MM.1S (cell line): ENCODE results near the gene CNP.

Source experiments
- EZH2 ChIP-seq: fragments of 300-600 bp; sonication (generic); optimal IDR thresholded peaks from 2 replicates; pipeline ENCODE3; 2017; ENCODE audit warnings: low read depth, mild to moderate bottlenecking, antibody characterized with exemption, low read length, mixed read lengths
- EZH2phosphoT487 ChIP-seq: fragments of 300-600 bp; sonication (generic); IDR thresholded peaks from 2 replicates; pipeline ENCODE4 v1.6.1; 2018; ENCODE audit warnings: antibody characterized with exemption, low read length
- TF ChIP-seq, protein P1 (sequence below): fragments of 300-600 bp; sonication (generic); IDR thresholded peaks from 2 replicates; pipeline ENCODE4 v1.5.1; 2016; ENCODE audit warnings: antibody characterized with exemption, low read length, mixed read lengths

DNA sequence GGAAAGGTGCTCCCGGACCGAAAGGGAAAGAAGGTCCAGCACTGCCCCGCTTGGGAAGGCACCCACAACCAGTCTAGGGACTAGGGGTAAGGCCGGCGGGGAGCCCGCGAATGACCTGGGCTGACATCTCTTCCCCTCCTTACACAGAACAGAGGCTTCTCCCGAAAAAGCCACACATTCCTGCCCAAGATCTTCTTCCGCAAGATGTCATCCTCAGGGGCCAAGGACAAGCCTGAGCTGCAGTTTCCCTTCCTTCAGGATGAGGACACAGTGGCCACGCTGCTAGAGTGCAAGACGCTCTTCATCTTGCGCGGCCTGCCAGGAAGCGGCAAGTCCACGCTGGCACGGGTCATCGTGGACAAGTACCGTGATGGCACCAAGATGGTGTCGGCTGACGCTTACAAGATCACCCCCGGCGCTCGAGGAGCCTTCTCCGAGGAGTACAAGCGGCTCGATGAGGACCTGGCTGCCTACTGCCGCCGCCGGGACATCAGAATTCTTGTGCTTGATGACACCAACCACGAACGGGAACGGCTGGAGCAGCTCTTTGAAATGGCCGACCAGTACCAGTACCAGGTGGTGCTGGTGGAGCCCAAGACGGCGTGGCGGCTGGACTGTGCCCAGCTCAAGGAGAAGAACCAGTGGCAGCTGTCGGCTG lies 1.5 kb downstream of the CNP start:
- TF ChIP-seq, protein P1, sequence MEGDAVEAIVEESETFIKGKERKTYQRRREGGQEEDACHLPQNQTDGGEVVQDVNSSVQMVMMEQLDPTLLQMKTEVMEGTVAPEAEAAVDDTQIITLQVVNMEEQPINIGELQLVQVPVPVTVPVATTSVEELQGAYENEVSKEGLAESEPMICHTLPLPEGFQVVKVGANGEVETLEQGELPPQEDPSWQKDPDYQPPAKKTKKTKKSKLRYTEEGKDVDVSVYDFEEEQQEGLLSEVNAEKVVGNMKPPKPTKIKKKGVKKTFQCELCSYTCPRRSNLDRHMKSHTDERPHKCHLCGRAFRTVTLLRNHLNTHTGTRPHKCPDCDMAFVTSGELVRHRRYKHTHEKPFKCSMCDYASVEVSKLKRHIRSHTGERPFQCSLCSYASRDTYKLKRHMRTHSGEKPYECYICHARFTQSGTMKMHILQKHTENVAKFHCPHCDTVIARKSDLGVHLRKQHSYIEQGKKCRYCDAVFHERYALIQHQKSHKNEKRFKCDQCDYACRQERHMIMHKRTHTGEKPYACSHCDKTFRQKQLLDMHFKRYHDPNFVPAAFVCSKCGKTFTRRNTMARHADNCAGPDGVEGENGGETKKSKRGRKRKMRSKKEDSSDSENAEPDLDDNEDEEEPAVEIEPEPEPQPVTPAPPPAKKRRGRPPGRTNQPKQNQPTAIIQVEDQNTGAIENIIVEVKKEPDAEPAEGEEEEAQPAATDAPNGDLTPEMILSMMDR = no peak
- TF ChIP-seq EZH2 (no peak), EZH2phosphoT487 (no peak)
